ENCODE results near the gene ATG10.

Gene ATG10

GRCh38 chr5:82276800-82277612, 305.2 kb downstream of the ATG10 start:
- DNase-seq (ENCODE audit: low read depth), result no peak

GRCh38 chr5:82277613-82277986, 305.8 kb downstream of the ATG10 start:
- DNase-seq (ENCODE audit: low read depth), result peak; percentile 22

- peak; percentile 90 for DNase-seq (ENCODE audit: low read depth)
These were observed 306.3 kb downstream of the ATG10 start, which contains the start of gene RPS23 for GRCh38 chr5:82277987-82278710. TSS of gene RPS23 (minus strand) at chr5:82278354. CDS start at chr5:82278323, 31 bp downstream.

- no peak for DNase-seq (ENCODE audit: low read depth)
These were observed 307.0 kb downstream of the ATG10 start for GRCh38 chr5:82278711-82279370.

- no peak for DNase-seq (ENCODE audit: low read depth)
These were observed 312.1 kb downstream of the ATG10 start for GRCh38 chr5:82283893-82284292.

- no peak for DNase-seq (ENCODE audit: low read depth)
These were observed 313.4 kb downstream of the ATG10 start for GRCh38 chr5:82285206-82285605.

- peak; percentile 16 for DNase-seq (ENCODE audit: low read depth)
These were observed 315.8 kb downstream of the ATG10 start for GRCh38 chr5:82287625-82288024.

GRCh38 chr5:82290005-82290404, 318.2 kb downstream of the ATG10 start:
- DNase-seq (ENCODE audit: low read depth), result no peak

- no peak for DNase-seq (ENCODE audit: low read depth)
These were observed 319.1 kb downstream of the ATG10 start for GRCh38 chr5:82290908-82291307.

GRCh38 chr5:82291420-82291819, 319.6 kb downstream of the ATG10 start:
- DNase-seq (ENCODE audit: low read depth), result no peak

- DNase-seq (ENCODE audit: low read depth), result no peak
These were observed 323.3 kb downstream of the ATG10 start for GRCh38 chr5:82295144-82295543.

- DNase-seq (ENCODE audit: low read depth), result no peak
These were observed 324.2 kb downstream of the ATG10 start for GRCh38 chr5:82295959-82296531.

- no peak for DNase-seq (ENCODE audit: low read depth)
These were observed 325.1 kb downstream of the ATG10 start for GRCh38 chr5:82296929-82297328.

- DNase-seq (ENCODE audit: low read depth), result no peak
These were observed 325.9 kb downstream of the ATG10 start for GRCh38 chr5:82297711-82298110.

GRCh38 chr5:82298668-82299067, 326.8 kb downstream of the ATG10 start:
- peak; percentile 22 for DNase-seq (ENCODE audit: low read depth)

- DNase-seq (ENCODE audit: low read depth), result no peak
These were observed 329.4 kb downstream of the ATG10 start for GRCh38 chr5:82301190-82301589.
